HG03439 (cell line): ENCODE data around the gene SAT2.

Experiments
- ATAC-seq: cut with Tn5 transposase; IDR thresholded peaks from one replicate; pipeline ENCODE4 v1.9.1; 2021; ENCODE audit warnings: mild to moderate bottlenecking, moderate library complexity; ENCODE audit not compliant: unreplicated experiment

SAT2 gene

GRCh38 chr17:7576432-7576937 lies 51.1 kb downstream of the SAT2 start:
- no peak for ATAC-seq
